Activated T-cell treated with anti-CD3 and anti-CD28 coated beads, Interleukin-2, amount 50 U/mL, for 1 hour (primary cell): ENCODE results near the gene GCH1.
A peak's percentile ranks its signal among the peaks of the same experiment; 100 is the strongest.
"Not testable (repeated sequence)": the region's sequence is repeated elsewhere in the genome, so short reads cannot be mapped to it uniquely, and the experiment has no call there.

ENCODE experiments used
- DNase-seq: peaks from one replicate; pipeline ENCODE4 v3.0.0-alpha.2; 2020

GCH1 gene

DNA sequence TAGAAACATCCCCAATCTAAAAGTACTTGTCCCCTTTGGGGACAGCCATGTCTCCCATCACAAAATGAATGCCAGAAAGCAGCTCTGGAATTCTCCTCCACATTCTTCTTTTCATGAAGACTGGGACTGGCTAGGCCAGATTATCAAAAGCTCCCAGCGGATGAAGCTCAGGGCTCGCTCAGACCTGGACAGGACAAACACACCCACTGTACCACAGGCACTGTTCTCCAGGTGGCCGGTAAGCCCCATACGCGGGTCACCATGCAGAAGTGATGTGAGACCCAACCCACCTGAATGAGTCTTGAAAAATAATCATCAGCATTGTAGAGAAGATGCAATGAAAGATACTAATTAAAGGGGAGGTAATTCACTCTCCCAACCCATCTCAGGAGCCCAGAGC is 85.1 kb downstream of the GCH1 start:
- DNase-seq, result no peak

DNA sequence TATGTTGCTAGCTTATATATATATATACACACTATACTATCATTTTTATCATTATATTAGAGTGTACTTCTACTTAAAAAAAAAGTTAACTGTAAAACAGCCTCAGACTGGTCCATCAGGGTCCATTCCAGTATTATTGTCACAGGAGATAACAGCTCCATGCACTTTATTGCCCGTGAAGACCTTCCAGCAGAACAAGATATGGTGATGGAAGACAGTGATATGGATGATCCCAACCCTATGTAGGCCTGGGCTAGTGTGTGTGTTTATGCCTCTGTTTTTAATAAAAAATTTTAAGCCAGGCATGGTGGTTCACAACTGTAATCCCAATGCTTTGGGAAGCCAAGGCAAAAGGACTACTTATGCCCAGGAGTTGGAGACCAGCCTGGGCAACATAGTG is 86.2 kb downstream of the GCH1 start:
- DNase-seq, result no peak

DNA sequence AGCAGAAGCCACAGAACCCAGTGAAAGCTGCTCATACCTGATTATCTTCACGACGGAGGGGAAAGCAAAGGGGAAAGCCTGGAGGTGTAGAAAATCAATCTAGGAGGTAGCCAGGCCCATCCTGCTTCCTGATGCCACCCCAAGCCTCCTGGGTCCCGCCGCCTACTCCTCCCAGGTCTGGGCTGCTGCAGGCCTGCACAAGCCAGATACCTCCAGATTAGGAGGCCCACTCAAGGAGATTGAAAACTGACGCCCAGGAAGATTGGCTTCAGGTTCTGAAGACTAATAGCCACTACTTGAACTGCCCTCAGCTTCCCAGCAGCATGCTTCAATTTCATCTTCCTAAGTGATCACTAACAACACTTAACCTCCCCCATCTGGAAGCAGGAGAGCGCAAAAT is 87.1 kb downstream of the GCH1 start:
- DNase-seq, result no peak

DNA sequence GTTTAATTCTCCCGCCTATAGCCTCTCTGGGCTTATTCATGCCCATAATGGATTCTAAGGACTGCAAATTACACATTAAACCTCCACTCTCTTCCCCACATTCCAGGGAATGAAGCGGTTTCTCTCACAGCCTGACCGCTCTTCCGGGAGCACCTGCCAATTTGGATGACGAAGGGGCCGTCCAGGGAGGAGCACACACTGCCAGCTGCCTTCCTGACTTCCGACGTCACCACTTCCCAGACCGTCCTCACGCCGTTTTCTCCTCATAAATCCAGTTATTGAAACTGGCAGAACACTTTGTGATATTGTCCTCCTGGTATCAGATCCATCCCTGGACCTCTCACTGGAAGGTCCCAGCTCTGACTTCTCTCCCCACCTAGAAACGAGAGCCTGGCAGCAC is 87.6 kb downstream of the GCH1 start:
- DNase-seq, result no peak

DNA sequence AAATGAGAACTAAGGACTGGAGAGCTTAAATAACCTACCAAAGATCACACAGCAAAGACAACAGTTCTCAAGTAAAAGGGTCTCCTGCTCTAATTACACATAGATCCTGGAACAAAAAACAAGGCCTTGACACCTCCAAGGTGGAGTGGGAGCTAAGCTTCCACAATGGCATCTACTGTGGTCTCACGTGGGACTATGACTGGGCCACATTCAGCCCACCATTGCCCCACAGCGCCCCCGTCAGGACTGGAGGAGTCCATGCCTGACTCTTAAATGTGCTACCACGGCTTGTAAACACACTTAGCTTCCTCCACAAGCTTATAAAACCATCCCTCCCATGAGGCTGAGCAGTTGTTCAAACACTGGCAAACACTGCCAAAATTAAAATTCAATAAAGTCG is 88.5 kb downstream of the GCH1 start:
- no peak for DNase-seq

DNA sequence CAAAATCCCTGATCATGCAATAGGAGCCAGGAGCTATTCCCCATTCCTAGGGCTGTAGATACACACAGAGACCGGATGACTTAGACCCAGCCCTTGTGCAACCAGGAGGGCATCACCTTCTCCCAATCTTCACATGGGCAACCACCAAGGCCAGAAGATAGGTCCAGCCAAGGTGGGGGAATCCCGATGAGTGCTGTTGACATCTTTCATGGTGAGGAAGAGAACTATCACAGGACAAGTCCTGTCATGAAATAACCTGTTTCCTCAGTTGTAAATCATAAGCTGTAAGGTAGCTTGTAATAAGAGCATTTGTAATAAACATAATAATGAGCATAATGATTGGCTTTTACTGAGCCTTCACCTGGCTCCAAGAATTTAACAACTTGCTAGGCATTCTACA is 89.5 kb downstream of the GCH1 start:
- no peak for DNase-seq

DNA sequence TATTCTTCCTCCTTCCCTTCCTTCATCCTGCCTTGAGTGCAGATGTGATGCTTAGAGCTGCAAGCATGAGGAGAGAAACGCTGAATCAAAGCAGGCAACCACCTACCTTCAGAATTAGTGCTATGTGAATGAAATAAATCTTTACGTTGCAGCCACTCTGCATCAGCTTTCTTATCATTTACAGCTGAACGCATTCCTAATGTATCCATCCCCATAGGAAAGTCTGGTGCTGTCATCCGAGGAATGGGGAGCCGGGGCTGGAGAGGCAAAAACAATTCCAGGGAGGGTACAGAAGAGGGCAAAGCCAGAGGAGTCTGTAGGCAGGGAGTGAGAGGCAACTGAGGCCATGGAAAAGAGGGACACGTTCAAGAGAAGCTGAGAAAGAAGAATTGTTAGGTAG is 90.0 kb downstream of the GCH1 start:
- no peak for DNase-seq

DNA sequence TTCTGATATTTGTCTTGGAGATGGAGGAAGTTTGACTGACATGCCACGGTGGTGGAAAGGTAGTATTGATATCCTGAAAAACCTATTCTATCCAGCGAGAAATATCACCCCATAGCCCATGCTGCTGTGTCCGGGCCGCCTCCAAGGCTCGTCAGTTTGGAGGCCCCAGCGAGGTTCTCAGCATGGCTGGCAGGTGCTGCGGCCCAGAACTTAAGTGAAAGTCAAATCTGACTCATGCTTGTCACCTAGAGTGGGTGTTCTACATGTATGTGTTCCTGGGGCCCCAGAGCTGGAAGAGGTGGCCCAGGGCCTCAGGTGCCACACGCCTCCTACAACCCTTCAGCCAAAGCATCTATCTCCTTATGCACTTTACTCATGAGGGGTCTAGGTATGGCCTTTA is 92.9 kb downstream of the GCH1 start:
- no peak for DNase-seq

DNA sequence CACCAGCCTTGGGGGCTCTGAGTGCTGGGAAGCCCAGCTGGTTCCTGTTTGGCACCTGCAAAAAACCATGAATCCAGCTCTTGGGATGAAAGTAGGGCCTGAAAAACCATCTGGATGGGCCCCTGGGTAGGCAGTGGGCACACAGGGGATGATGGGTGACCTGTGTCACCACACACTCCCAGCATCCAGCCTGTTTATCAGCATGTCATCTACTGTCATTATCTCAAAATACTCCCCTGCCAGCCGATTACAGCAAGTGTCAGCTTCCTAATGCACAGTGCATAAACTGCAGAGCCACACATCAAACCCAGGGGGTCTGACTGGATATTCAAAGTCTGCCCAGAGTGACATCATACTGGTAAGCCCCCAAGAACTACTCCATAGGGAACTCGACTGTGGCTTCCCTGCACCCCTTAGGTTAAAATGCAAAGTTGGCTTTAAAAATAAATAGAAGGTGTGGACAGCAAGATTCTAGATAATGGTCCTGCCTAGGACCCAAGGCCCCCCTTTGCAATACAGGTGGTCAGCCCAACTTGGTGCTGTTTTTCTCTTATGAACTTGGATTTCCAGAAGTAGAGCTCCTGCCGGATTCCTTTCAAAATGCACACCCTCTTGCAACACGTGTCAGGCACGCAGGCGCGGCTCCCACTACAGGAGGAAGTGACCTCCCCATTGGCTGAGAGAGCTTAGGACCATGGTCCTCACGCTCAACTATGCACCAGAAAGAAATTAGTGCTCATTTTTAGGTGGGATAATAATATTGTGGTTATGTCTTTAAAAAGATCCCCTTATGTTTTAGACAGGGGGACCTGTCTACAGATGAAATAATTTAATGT is 94.1 kb downstream of the GCH1 start:
- DNase-seq, result no peak

DNA sequence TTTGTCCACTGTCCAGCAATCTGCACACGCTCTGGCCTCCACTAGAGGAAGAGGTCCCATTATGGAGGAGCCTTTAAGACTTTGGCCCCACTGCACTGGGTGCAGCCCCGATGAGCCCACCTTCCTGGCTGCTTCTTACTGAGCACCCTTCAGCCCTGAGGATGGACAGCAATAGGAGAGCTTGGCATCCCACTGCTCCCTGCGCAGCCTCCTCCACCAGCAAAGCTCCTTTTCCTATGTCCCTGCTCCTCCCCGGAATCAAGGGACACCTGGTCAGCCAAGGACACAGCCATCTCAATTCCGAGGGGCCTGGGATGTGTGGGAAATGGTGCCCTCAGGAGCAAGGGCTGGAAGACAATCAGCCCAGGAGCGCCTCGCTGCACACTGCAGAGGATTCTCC is 94.7 kb downstream of the GCH1 start:
- DNase-seq, result no peak

DNA sequence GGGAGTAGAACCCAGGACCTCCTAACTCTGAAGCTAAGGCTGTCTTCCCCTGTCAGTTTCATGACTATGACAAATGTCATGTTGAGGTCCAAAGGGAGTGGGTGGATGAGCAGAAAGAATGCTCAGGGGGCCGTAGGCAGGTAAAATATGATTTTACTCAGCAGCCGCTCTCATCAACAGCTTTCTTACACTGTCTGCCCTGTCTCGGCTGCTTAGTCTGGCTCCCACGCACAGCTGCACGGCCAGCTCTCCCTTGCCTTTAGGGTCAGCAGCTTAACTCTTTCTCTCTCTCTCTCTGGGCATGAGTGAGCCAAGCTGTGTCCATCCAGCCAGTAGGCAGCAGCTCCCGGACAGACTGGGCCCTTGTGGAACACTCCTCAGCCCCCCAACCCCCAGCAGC is 95.2 kb downstream of the GCH1 start:
- DNase-seq, result no peak

DNA sequence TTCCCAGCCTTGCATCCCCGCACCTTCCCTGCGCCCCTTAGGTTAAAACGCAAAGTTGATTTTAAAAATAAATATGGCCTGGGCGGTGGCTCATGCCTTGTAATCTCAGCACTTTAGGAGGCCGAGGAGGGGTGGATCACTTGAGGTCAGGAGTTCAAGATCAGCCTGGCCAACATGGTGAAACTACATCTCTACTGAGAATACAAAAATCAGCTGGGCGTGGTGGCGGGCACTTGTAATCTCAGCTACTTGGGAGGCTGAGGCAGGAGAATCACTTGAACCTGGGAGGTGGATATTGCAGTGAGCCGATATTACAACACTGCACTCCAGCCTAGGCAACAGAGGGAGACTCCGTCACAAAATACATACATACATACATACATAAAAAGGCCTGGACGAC is 96.0 kb downstream of the GCH1 start:
- no peak for DNase-seq

DNA sequence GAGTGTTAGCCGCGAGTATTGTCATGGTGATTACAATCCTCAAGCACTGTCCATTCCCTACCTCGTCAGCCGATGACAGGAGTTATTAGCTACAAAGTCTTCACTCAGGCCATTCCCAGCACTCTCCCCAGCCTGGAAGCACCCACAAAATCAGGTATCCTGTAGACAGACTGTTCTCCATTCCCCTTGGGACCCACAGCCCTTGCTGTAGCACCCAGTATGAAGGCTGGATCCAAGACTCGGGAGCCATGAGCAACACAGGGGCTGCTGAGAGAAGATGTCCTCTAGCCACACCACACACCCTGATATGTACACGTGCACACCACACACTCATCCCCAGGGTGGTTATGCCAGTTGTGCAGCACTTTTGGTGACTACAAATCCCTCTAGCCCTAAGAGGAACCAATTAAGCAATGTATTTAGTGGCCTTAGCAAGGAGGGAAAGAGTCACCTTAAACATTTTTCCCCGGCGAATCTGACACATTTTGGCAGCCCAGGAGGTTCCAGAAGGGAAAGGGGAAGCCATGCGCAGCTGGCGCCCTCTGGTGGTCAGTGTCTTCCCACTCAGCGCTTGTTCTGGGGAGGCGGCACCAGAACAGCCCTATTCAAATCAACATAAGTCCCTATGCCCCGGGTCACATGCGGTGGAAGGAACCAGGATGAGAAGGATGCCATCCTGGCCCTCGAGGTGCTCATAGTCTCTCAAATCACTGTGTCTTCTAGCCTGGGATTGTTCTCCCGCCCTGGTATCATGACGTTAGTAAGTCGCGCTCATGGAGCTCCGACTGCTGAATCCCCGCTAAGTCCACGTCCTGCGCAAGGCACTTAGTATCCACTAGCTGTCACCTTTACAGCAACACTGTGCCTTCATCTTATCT is 96.9 kb downstream of the GCH1 start:
- DNase-seq, result peak; percentile 74

DNA sequence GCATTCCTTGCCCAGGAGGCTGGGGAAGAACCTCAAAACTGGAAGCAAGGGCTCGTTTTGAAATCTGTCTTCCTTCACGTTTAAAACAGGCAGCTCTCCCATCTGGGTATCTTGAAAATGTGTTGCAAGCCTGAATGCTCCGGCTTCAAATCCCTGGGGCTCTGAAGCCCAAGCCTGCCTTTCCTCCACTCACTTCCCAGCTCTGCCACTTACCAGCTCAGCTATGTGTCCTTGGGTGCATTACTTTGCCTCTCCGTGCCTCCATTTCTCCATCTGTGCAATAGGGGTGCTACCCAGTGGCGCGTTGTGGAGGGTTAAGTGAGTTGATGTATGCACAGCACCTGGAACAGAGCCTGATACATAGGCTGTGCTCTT is 97.6 kb downstream of the GCH1 start:
- DNase-seq, result no peak

DNA sequence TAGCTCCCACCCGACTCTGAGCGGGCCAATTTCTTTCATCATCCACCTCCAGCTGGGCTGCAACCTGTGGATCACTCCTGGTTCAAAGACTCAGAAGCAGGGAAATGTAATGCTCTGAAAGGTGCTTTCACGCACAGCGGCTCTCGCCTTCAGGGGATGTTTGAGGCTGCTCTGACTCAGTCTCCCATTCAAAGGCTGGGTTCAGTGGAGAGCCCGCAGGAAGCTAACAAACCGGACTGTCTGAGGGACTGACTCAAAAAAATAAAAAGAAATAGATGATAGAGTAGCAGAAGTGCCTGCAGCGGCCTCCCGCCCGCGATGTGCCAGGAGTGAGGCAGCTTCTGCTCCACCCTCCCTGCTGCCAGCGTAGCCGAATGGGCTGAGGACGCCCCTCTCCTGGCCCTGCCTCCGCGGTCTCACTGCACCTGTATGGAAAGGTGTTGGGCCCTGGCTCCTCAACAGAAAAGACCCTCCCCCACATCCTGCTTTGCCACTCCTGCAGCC is 98.0 kb downstream of the GCH1 start:
- no peak for DNase-seq

DNA sequence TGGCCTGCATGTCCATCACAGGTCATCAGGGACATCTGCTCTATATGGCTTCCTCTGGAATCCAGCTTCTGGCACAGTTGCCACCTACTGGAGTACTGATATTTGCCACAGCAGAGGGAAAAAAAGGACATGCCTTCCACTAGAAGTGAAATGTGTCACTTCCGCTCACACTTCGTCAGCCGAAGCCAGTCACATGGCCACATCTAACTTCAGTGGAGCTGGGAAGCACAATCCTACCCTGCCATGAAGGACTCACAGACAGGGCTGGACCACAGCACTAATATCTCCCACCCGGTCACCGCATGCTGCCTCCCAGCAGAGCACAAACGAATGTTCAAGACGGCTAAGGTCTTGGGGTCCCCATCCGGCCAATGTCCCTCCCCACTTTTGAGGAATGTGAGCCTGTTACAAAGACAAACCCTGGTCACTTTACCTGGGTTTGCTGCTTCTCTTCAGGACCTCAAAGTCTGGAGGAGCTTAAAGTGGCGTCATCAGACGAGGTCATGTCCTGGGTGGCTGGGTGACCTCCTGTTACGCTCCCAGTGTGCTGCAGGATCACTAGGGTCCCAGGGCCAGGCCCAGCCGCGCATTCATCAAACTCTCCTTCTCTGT is 98.6 kb downstream of the GCH1 start:
- no peak for DNase-seq

DNA sequence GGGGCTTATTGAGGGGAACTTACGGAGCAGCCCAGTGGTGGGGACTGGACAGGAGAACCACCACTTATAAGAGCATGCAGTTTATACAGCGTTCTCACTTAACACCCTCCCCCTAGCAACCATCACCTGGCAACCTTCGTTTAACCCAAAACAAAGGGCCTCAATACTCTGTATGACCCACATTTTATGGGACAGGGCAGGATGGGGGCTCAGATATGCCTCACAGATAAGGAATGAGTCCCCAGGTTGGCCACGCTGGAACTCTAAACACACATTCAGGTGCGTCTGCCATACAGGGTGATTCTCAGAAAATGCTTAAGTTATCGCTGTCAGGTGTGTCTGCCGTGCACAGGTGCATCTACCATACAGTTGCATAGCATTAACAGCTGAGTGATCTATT is 99.2 kb downstream of the GCH1 start:
- no peak for DNase-seq

DNA sequence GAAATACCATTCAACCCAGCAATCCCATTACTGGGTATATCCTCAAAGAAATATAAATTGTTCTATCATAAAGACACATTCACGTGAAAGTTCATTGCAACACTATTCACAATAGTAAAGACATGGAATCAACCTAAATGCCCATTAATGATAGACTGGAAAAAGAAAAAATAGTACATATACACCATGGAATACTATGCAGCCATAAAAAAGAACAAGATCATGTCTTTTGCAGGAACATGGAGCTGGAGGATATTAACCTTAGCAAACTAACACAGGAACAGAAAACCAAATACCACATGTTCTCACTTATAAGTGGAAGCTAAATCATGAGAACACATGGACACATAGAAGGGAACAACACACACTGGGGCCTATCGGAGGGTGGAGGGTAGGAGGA is 101.1 kb downstream of the GCH1 start:
- not testable (repeated sequence) for DNase-seq

DNA sequence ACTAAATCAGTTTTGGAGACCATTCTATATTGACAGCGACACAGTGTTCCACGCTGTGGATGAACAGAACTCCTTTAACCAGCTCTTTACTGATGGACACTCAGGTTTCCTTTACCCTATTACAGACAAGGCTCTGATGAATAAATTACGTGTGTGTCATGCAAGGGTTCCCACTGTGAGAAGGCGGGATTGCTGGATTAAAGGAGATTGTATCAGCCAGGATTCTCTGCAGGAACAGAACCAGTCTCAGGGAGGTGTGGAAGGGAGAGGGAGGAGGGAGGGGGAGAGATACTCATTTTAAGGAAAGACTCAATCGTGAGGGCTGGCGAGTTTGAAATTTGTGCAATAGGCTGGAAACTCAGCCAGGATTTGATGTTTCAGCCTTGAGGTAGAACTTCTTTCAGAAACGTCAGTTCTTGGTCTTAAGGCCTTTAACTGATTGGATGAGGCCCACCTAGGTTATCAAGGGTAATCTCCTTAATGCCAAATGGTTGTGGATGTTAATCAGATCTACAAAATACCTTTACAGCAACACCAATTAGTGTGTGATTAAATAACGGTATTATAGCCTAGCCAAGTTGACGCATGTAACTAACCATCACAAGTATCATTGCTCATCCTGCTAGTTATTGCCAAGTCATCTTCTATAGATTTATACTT is 104.0 kb downstream of the GCH1 start:
- no peak for DNase-seq

DNA sequence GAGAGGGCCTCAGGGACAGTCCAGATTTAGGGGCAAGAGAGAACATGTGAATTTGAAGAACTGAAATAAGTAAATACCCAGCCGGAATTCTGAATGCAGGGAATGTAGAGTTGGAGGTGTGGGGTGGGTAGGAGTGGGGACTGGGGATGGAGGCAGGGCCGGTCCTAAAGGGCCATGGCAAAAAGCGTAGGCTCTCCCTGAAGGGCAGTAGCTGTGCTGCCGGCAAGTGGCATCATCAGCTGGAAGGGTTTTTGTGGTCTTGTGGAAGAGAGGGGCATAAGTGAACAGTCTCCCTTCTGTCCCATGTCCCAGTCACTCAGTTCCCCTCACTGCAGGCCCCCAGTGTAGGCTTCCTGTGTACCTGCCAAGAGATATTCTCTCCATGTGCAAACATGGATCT is 104.6 kb downstream of the GCH1 start:
- DNase-seq, result no peak

DNA sequence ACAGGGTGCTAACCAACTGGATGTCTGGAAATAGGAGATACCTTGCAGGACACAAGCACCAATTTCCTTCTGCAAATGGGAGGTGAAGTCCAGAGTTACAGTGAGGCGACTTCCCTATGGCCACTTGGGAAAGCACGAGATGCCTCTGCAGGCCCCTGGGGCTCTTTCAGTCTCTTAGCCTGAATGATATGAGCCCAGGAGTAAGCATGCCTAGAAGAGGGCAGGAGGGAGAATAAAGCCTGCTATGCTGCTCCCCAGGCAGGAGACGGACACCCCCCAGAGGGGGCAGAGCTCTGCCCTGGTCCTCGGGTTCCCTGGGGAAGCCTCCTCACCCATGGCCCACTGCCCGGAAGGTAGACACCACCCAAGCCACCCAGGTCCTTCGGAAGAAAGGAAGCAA is 105.1 kb downstream of the GCH1 start:
- no peak for DNase-seq

DNA sequence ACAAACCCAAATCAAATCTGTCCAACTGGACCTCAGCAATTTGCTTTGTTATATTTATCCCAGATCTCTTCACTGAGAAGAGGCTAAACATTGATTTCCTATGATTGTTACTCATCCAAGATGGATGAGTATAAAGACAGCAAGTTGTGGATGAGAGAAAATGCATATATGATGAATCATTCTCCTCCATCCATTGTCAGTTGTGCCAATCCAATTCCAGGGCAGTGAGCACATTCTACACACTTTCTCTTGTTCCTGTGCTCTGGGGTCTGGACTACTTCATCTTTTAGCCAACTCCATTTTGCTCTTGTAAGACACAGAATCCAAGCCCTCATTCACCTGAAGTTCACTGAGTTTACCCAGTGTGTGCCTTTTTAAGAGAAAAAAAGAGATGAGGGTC is 105.7 kb downstream of the GCH1 start:
- no peak for DNase-seq

DNA sequence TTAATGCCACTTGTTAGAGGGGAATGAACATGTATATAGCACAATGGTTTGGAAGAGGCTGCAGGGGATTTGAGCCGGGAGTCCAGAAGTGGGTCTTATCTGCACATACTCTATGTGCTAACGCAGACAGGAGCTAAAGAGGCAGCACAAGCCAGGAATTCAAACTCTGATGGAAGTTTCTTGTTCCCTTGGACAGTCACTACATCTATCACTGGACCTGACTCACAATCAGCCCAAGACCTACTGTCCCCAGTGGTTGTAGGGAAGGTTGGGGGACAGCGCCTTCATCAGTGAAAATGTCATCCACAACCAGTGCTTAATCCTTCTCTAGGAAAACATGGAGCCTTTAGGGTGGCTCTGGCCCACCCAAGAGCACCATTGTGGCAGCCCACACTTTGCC is 107.8 kb downstream of the GCH1 start:
- no peak for DNase-seq
